ENCODE data around the gene NISCH. TPM values are rescaled to one million over a fixed set of nuclear protein-coding genes. Genes with fewer than 3 reads are reported as not detected.

The NISCH gene
- total RNA-seq, 1 experiment from 2014 or later, result 63.4 TPM

- no peaks in the 10 kb centered on the region for H3K4me1 ChIP-seq (ENCODE audit: control insufficient read depth, insufficient read depth, low read length)
- H3K9me3 ChIP-seq (ENCODE audit: control insufficient read depth, insufficient read depth, low read depth, low read length), result no peaks in the 10 kb centered on the region
- in situ Hi-C loops (cut with HindIII; ENCODE audit: low pct_unique_long_range_greater_than_20kb, low sequenced_read_pairs) (no loop called here), intact Hi-C loops (cut with micrococcal nuclease; ENCODE audit: unreplicated experiment) (no loop called here)
- BruUV-seq (replicated peaks), result no TSS peak
- ATAC-seq (no peak), DNase-seq (ENCODE audit: low read depth, low spot score) (no peak)
- no peak within 1 kb of the TSS for H3K4me3 ChIP-seq (ENCODE audit: low read depth in 2 of 2, low read length in 2 of 2)
- no peaks in the 10 kb centered on the region for H3K27me3 ChIP-seq (ENCODE audit: control insufficient read depth, insufficient read depth, low read length)
- H3K36me3 ChIP-seq (ENCODE audit: control insufficient read depth, insufficient read depth, low read length), result no peaks in the 10 kb centered on the region
- ChIA-PET POLR2A (no interaction called here), CTCF (no interaction called here)
- H3K27ac ChIP-seq (ENCODE audit: low read length), result no peak within 1 kb of the TSS
- TF ChIP-seq SIN3A (IDR thresholded peaks at IDR 0.05; ENCODE audit: borderline replicate concordance, insufficient read depth, low read depth, low read length) (no peak), REST (IDR thresholded peaks at IDR 0.05; ENCODE audit: insufficient read depth in 1 of 2, low read depth in 2 of 2, low read length in 1 of 2) (no peak), CTCF (IDR thresholded peaks at IDR 0.05) (no peak), POLR2AphosphoS5 (IDR thresholded peaks at IDR 0.05; ENCODE audit: low read depth, low read length) (no peak), TCF7L2 (IDR thresholded peaks at IDR 0.05; ENCODE audit: low read depth, low read length) (no peak)
These were observed 39.6 kb downstream of the NISCH start, which contains the start of gene STAB1 for GRCh38 chr3:52494886-52495495. STAB1 (plus strand) TSS chr3:52495338; CDS start chr3:52495414, 76 bp downstream.

GRCh38 chr3:52495777-52496602 lies 40.6 kb downstream of the NISCH start:
- ChIA-PET POLR2A (no interaction called here), CTCF (no interaction called here)
- ATAC-seq, result no peak
- Histone ChIP-seq H3K4me3 (ENCODE audit: low read depth in 2 of 2, low read length in 2 of 2) (no peak overlapping the region), H3K36me3 (ENCODE audit: control insufficient read depth, insufficient read depth, low read length) (no peaks in the 10 kb centered on the region), H3K9me3 (ENCODE audit: control insufficient read depth, insufficient read depth, low read depth, low read length) (no peaks in the 10 kb centered on the region), H3K27ac (ENCODE audit: low read length) (no peak overlapping the region), H3K27me3 (ENCODE audit: control insufficient read depth, insufficient read depth, low read length) (no peaks in the 10 kb centered on the region), H3K4me1 (ENCODE audit: control insufficient read depth, insufficient read depth, low read length) (no peaks in the 10 kb centered on the region)
- no TSS peak for BruUV-seq (replicated peaks)
- intact Hi-C loops (cut with micrococcal nuclease; ENCODE audit: unreplicated experiment), result no loop called here
- no peak for DNase-seq (ENCODE audit: low read depth, low spot score)
- in situ Hi-C loops (cut with HindIII; ENCODE audit: low pct_unique_long_range_greater_than_20kb, low sequenced_read_pairs), result no loop called here
- TF ChIP-seq REST (IDR thresholded peaks at IDR 0.05; ENCODE audit: insufficient read depth in 1 of 2, low read depth in 2 of 2, low read length in 1 of 2), result no peak
- TF ChIP-seq SIN3A (IDR thresholded peaks at IDR 0.05; ENCODE audit: borderline replicate concordance, insufficient read depth, low read depth, low read length), result no peak
- no peak for TF ChIP-seq CTCF (IDR thresholded peaks at IDR 0.05)
- no peak for TF ChIP-seq TCF7L2 (IDR thresholded peaks at IDR 0.05; ENCODE audit: low read depth, low read length)
- TF ChIP-seq POLR2AphosphoS5 (IDR thresholded peaks at IDR 0.05; ENCODE audit: low read depth, low read length), result no peak

Measured in Panc1 (cell line).